ENCODE measurements around the gene PDE8A.

DNA sequence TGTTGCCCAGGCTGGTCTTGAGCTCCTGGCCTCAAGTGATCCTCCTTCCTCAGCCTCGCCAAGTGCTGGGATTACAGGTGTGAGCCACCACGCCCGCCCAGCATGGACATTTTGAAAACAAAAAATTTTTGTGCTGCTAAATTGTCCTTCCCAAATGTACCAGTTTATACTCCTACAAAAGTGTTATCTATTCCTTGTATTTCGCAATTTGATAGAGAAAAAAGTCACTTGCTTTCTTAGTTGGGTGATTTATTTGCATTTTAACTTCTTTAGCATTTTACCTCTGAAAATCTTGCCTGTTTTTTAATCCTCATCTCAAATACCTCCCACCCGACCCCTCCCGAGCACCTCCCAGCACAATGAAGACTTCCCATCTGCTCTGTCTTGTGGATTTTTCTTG, 46.8 kb downstream of the PDE8A start:
- TF ChIP-seq ZNF558 (CRISPR knock-in tag; IDR thresholded peaks at IDR 0.05; ENCODE audit: borderline replicate concordance): no peak
- TF ChIP-seq TOE1 (CRISPR knock-in tag; IDR thresholded peaks at IDR 0.05): no peak
- no peak for TF ChIP-seq EZH2 (conservative IDR thresholded peaks at IDR 0.05; ENCODE audit: low read depth, low read length)
- no peak for TF ChIP-seq RBFOX2 (IDR thresholded peaks at IDR 0.05; ENCODE audit: low read depth, low read length)
- no peak for TF ChIP-seq SP2 (CRISPR knock-in tag; IDR thresholded peaks at IDR 0.05)
- no peak for TF ChIP-seq HCFC1 (IDR thresholded peaks at IDR 0.05; ENCODE audit: low read depth, low read length)
- TF ChIP-seq, protein P1, sequence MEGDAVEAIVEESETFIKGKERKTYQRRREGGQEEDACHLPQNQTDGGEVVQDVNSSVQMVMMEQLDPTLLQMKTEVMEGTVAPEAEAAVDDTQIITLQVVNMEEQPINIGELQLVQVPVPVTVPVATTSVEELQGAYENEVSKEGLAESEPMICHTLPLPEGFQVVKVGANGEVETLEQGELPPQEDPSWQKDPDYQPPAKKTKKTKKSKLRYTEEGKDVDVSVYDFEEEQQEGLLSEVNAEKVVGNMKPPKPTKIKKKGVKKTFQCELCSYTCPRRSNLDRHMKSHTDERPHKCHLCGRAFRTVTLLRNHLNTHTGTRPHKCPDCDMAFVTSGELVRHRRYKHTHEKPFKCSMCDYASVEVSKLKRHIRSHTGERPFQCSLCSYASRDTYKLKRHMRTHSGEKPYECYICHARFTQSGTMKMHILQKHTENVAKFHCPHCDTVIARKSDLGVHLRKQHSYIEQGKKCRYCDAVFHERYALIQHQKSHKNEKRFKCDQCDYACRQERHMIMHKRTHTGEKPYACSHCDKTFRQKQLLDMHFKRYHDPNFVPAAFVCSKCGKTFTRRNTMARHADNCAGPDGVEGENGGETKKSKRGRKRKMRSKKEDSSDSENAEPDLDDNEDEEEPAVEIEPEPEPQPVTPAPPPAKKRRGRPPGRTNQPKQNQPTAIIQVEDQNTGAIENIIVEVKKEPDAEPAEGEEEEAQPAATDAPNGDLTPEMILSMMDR (CRISPR knock-in tag; IDR thresholded peaks at IDR 0.05): no peak
- no peak for TF ChIP-seq ZNF567 (CRISPR knock-in tag; IDR thresholded peaks at IDR 0.05; ENCODE audit: borderline replicate concordance)
